Left forelimb (tissue), 1 donor: ENCODE measurements around the gene RALGAPB.
"Not testable (repeated sequence)": the region's sequence is repeated elsewhere in the genome, so short reads cannot be mapped to it uniquely, and the experiment has no call there.

ENCODE experiments used
- DNase-seq: peaks from one replicate; pipeline ENCODE4 v3.0.0-alpha.2; 2018; ENCODE audit warnings: low spot score

Gene RALGAPB

GRCh38 chr20:38585404-38586180 is 112.9 kb downstream of the RALGAPB start:
- DNase-seq = no peak

GRCh38 chr20:38586181-38586525 is 113.5 kb downstream of the RALGAPB start:
- no peak for DNase-seq

GRCh38 chr20:38588303-38588702 is 115.7 kb downstream of the RALGAPB start:
- no peak for DNase-seq

- no peak for DNase-seq
Observed at GRCh38 chr20:38589351-38589750, 116.7 kb downstream of the RALGAPB start.

- DNase-seq = no peak
Observed at GRCh38 chr20:38589967-38590675, 117.5 kb downstream of the RALGAPB start.

- DNase-seq = no peak
Observed at GRCh38 chr20:38590676-38591473, 118.2 kb downstream of the RALGAPB start.

GRCh38 chr20:38591474-38592410 is 119.1 kb downstream of the RALGAPB start:
- no peak for DNase-seq

GRCh38 chr20:38592411-38592790 is 119.8 kb downstream of the RALGAPB start:
- not testable (repeated sequence) for DNase-seq

GRCh38 chr20:38594281-38594680 is 121.6 kb downstream of the RALGAPB start:
- DNase-seq = not testable (repeated sequence)

GRCh38 chr20:38595886-38596285 is 123.2 kb downstream of the RALGAPB start:
- DNase-seq = not testable (repeated sequence)

- no peak for DNase-seq
Observed at GRCh38 chr20:38599410-38599882, 126.8 kb downstream of the RALGAPB start.

- DNase-seq = no peak
Observed at GRCh38 chr20:38600057-38600456, 127.4 kb downstream of the RALGAPB start.

- DNase-seq = no peak
Observed at GRCh38 chr20:38601216-38602184, 128.9 kb downstream of the RALGAPB start, which contains the start of gene ARHGAP40. ARHGAP40 (plus strand) TSS chr20:38601809.

GRCh38 chr20:38602185-38602581 is 129.5 kb downstream of the RALGAPB start:
- no peak for DNase-seq

GRCh38 chr20:38603286-38603685 is 130.6 kb downstream of the RALGAPB start:
- no peak for DNase-seq

GRCh38 chr20:38604873-38605303 is 132.2 kb downstream of the RALGAPB start:
- no peak for DNase-seq

- no peak for DNase-seq
Observed at GRCh38 chr20:38607351-38607750, 134.7 kb downstream of the RALGAPB start.

- no peak for DNase-seq
Observed at GRCh38 chr20:38608188-38608587, 135.5 kb downstream of the RALGAPB start.

- DNase-seq = no peak
Observed at GRCh38 chr20:38609815-38610214, 137.2 kb downstream of the RALGAPB start.

GRCh38 chr20:38610521-38610920 is 137.9 kb downstream of the RALGAPB start:
- DNase-seq = no peak
